NCI-H1105 treated with DMSO at 0.1 percent for 48 hours (cell line): Measurements from ENCODE around the gene RAD51B.
"Not testable (repeated sequence)": the region's sequence is repeated elsewhere in the genome, so short reads cannot be mapped to it uniquely, and the experiment has no call there.

ENCODE experiments used
- DNase-seq: peaks from one replicate; lab custom pipeline; 2025; lab: John Stamatoyannopoulos, UW

RAD51B gene

GRCh38 chr14:67984274-67984673, 164.7 kb downstream of the RAD51B start:
- no peak for DNase-seq

GRCh38 chr14:67986131-67986841, 166.7 kb downstream of the RAD51B start:
- no peak for DNase-seq

- DNase-seq = no peak
Measured at GRCh38 chr14:67987606-67988005, 168.0 kb downstream of the RAD51B start.

- DNase-seq = not testable (repeated sequence)
Measured at GRCh38 chr14:67988210-67988609, 168.6 kb downstream of the RAD51B start.

DNA sequence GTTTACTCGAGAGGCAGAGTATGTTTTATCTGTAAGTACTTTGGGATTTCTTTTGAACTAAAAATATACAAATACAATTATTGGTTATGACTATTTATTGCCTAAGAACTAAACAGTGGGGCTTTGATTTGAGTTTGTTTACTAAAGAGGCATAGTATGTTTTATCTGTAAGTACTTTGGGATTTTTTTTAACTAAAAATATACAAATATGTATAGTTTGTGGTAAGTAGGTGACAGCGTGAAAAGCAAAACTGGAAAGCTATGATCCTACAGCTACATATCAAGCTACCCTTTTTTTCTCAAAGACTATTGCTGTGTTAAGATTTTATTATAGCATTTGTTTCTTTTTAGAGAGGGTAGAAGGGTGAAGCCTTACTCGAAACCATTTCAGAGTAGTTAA, 171.0 kb downstream of the RAD51B start:
- DNase-seq = no peak

GRCh38 chr14:67994531-67994930, 175.0 kb downstream of the RAD51B start:
- no peak for DNase-seq

- DNase-seq = no peak
Measured at GRCh38 chr14:67996235-67996634, 176.7 kb downstream of the RAD51B start.

- no peak for DNase-seq
Measured at GRCh38 chr14:67998834-67999233, 179.3 kb downstream of the RAD51B start.

GRCh38 chr14:67999290-67999689, 179.7 kb downstream of the RAD51B start:
- no peak for DNase-seq

- DNase-seq = no peak
Measured at GRCh38 chr14:67999705-68000384, 180.3 kb downstream of the RAD51B start.

- no peak for DNase-seq
Measured at GRCh38 chr14:68000511-68000910, 180.9 kb downstream of the RAD51B start.

DNA sequence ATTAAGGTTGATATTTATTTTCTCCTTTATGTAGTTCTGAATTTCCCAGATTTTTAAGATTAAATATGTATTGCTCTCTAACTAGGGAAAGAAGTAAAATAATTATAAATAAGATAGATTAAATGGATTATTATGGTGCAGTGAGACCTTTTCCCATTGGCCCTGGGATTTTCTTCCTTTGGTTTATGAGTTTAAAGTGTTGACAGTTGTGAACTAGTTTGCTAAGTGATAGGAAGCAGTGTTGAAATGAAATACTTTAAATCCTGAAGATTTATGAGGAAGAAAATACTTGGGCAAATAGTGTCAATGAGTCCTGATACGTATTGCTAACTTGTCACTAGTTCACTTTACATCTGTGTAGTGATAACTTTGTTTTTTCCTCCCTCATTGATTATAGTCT, 188.9 kb downstream of the RAD51B start:
- DNase-seq = no peak

GRCh38 chr14:68011406-68012028, 191.9 kb downstream of the RAD51B start:
- DNase-seq = no peak

GRCh38 chr14:68012871-68013270, 193.3 kb downstream of the RAD51B start:
- DNase-seq = no peak

GRCh38 chr14:68013326-68013725, 193.7 kb downstream of the RAD51B start:
- no peak for DNase-seq

- no peak for DNase-seq
Measured at GRCh38 chr14:68014771-68015170, 195.2 kb downstream of the RAD51B start.

DNA sequence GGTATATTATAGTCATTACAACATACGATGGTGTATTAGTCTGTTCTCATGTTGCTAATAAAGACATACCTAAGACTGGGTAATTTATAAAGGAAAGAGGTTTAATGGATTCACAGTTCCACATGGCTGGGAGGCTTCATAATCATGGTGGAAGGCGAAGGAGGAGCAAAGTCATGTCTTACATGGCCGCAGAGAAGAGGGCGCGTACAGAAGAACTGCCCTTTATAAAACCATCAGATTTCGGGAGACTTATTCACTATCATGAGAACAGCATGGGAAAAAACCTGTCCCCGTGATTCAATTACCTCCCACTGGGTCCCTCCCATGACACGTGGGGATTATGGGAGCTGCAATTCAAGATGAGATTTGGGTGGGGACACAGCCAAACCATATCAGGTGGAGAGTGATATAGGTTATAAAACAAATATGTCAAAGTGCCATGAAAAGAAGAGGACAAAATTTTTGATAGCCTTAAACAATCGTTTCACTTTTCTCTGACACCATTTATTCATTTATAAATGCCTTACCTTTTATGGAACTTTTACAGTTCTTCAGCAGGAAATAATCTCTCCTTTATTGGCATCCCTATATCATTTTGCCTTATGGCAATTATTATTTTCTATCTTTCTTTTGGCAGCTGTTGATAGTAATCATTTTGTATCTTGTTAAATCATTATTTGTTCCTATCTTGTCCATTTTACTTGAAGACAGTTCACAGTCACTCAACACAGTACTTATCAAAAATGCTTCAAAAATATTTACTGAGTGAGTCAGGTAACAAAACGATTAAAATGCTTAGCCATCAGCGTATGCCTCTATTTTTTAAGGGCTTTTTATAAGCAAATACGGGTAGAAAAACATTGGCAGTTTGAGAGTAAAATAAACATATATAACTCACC, 196.0 kb downstream of the RAD51B start:
- no peak for DNase-seq

- DNase-seq = no peak
Measured at GRCh38 chr14:68016255-68016914, 196.8 kb downstream of the RAD51B start.

- no peak for DNase-seq
Measured at GRCh38 chr14:68018598-68018997, 199.0 kb downstream of the RAD51B start.

DNA sequence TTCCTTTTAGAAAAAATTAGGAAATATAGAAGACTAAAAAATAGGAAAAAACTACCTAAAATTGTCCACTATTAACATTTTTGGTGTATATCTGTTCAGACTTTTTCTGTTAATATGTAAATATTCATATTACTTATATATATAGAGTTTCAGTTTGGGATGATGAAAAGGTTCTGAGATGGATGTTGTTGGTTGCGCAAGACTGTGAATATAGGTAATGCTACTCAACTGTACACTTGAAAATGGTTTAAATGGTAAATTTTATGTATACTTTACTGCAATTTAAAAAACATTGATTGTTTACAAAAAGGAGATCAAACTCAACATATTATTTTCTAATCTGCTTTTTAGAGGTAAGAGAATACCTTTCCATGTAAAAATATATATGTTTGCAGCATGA, 200.9 kb downstream of the RAD51B start:
- DNase-seq = no peak

DNA sequence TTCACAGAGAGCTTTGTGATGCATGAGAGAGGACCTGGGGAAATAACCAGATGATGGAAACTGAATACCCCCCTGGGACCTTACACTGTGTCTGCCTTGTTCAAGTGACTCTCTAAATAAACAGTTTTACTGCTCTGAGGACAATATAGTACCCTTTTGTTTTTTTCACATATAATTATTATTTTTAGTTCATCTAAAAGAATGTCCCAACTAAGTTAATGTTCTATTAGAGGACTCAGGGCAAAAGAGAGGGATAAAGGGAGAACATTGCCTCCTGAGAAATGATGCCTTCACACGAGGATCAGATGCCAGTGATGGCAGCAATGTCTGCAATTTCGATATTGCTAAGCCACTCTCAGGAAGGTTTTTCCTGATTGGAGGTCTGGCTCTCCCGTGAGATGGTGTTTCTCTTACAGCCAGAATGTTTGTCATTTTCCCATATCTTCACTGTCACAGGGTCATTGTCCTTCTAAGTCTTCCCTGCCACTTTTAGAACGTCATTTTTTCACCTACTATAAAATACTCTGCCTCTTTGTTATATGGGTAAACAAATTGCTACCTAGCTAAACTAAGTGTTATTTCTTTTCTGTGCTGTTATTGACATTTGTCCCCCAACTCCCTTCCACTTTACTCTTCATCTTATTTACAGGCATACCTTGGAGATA, 201.6 kb downstream of the RAD51B start:
- no peak for DNase-seq
